HepG2 (cell line): ENCODE results near the gene RNF208. TPM values are rescaled to one million over a fixed set of nuclear protein-coding genes. Genes with fewer than 3 reads are reported as not detected.

Experiments
- AKAP8 ChIP-seq: sonication (generic); formaldehyde crosslinking; IDR thresholded peaks from 2 replicates; pipeline ENCODE4 v1.5.1; 2020; ENCODE audit warnings: mild to moderate bottlenecking, missing genetic modification reagents
- CREB1 ChIP-seq, 2 experiments: fragments of 450-650 bp in 1 of 2; IDR thresholded peaks; 2 replicates each; pipeline ENCODE4 v1.6.1; 2016 to 2017; ENCODE audit warnings: control low read depth in 1 of 2, mild to moderate bottlenecking in 1 of 2, missing compliant biosample characterization in 1 of 2, missing genetic modification characterization in 1 of 2
- DMTF1 ChIP-seq: sonication (generic); formaldehyde crosslinking; IDR thresholded peaks from 2 replicates; pipeline ENCODE4 v1.4.0; 2020; ENCODE audit warnings: mild to moderate bottlenecking, missing genetic modification reagents
- MED1 ChIP-seq: sonication (generic); formaldehyde crosslinking; IDR thresholded peaks from 2 replicates; pipeline ENCODE4 v1.4.0; 2020; ENCODE audit warnings: missing genetic modification reagents
- MEF2D ChIP-seq: sonication (generic); formaldehyde crosslinking; IDR thresholded peaks from 2 replicates; pipeline ENCODE4 v1.5.1; 2020; ENCODE audit warnings: mild to moderate bottlenecking, missing genetic modification reagents
- NCOA2 ChIP-seq: sonication (generic); formaldehyde crosslinking; IDR thresholded peaks from 2 replicates; pipeline ENCODE4 v1.8.0; 2022; ENCODE audit warnings: inconsistent platforms
- SCMH1 ChIP-seq: sonication (generic); formaldehyde crosslinking; IDR thresholded peaks from 2 replicates; pipeline ENCODE4 v1.9.0; 2021; ENCODE audit warnings: missing genetic modification reagents, mild to moderate bottlenecking, borderline replicate concordance
- SETDB1 ChIP-seq: sonication (generic); formaldehyde crosslinking; IDR thresholded peaks from 2 replicates; pipeline ENCODE4 v1.5.1; 2020; ENCODE audit warnings: missing genetic modification reagents, mild to moderate bottlenecking, borderline replicate concordance
- SP1 ChIP-seq, 2 experiments: fragments of 450-650 bp in 1 of 2; sonication (generic) in 1 of 2; formaldehyde crosslinking in 1 of 2; IDR thresholded peaks; 2 replicates each; pipeline versions ENCODE4 v1.4.0 to v1.6.1; 2016 to 2020; ENCODE audit warnings: missing genetic modification reagents in 1 of 2
- ZBED4 ChIP-seq: sonication (generic); formaldehyde crosslinking; IDR thresholded peaks from 2 replicates; pipeline ENCODE4 v1.4.0; 2020; ENCODE audit warnings: missing genetic modification reagents, borderline replicate concordance
- ZNF263 ChIP-seq: sonication (generic); formaldehyde crosslinking; IDR thresholded peaks from 2 replicates; pipeline ENCODE4 v1.4.0; 2020; ENCODE audit warnings: missing genetic modification reagents
- ZNF281 ChIP-seq: sonication (generic); formaldehyde crosslinking; IDR thresholded peaks from 2 replicates; pipeline ENCODE4 v1.4.0; 2020; ENCODE audit warnings: missing genetic modification reagents, borderline replicate concordance
- ZNF33B ChIP-seq: sonication (generic); formaldehyde crosslinking; IDR thresholded peaks from 2 replicates; pipeline ENCODE4 v1.5.1; 2020; ENCODE audit warnings: mild to moderate bottlenecking, missing genetic modification reagents
- ZNF720 ChIP-seq: sonication (generic); formaldehyde crosslinking; IDR thresholded peaks from 2 replicates; pipeline ENCODE4 v1.4.0; 2020; ENCODE audit warnings: missing genetic modification reagents
- ZNF777 ChIP-seq: sonication (generic); formaldehyde crosslinking; IDR thresholded peaks from 2 replicates; pipeline ENCODE4 v1.4.0; 2020; ENCODE audit warnings: missing genetic modification reagents
- ZNF839 ChIP-seq: sonication (generic); formaldehyde crosslinking; IDR thresholded peaks from 2 replicates; pipeline ENCODE4 v1.4.0; 2020; ENCODE audit warnings: missing genetic modification reagents, mild to moderate bottlenecking, borderline replicate concordance
- ZNF850 ChIP-seq: sonication (generic); formaldehyde crosslinking; conservative IDR thresholded peaks from 2 replicates; pipeline ENCODE4 v1.9.0; 2021; ENCODE audit warnings: mild to moderate bottlenecking, missing genetic modification reagents
- polyA plus RNA-seq, 8 experiments: library from polyadenylated mRNA; depleted of rRNA in 3 of 8; stranded (reverse) in 7 of 8; unstranded in 1 of 8; fragments of >200 nt; fragmentation: Illumina TruSeq in 4 of 8; extraction: Trizol in 4 of 8; gene quantifications; 2 replicates each; pipeline versions ENCODE4 v1.2.1 to v1.2.3, GENCODE V29; 2011 to 2016; ENCODE audit warnings: low read depth in 4 of 8, missing spikeins in 1 of 8, mixed read lengths in 1 of 8; ENCODE audit not compliant: insufficient read depth in 1 of 8
- total RNA-seq, 5 experiments: library from RNA; depleted of rRNA; stranded (reverse); fragments of >200 nt; fragmentation: Illumina TruSeq; extraction: Trizol; gene quantifications; 2 replicates each; pipeline ENCODE4 v1.2.3, GENCODE V29; 2016; ENCODE audit warnings: low read depth in 1 of 5
- TF ChIP-seq, protein P1 (sequence below): sonication (generic); formaldehyde crosslinking; IDR thresholded peaks from 2 replicates; pipeline ENCODE4 v1.4.0; 2020; ENCODE audit warnings: mild to moderate bottlenecking, missing genetic modification reagents

Gene RNF208
- total and polyA plus RNA-seq, 2 of the 13 experiments (the other 11 are each of a cell fraction or from before 2014, with no cell fraction given): 1.6 to 2.1 TPM

DNA sequence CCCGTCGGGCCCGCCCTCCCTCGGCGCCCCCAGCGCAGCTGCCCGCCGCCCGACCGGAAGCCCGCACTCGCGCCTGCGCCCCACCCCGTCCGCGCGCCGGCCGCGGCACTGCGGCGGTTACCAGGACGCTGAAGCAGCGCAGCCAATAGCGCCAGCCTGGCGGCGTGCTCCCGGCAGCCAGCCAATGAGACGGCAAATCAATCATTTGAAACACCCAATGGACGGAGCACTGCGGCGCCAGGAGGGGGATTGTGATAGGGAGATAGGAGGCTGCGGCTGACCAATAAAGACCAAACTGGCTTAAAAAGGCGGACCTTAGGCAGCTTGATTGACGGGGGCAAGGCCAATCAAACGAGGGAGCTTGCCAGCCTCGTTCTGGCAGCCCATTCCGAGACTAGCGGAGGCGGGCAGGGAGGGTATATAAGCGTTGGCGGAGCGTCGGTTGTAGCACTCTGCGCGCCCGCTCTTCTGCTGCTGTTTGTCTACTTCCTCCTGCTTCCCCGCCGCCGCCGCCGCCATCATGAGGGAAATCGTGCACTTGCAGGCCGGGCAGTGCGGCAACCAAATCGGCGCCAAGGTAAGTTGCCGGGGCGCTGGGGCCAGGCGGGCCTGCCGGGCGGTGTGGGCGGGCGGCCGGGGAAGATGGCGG, 18.9 kb upstream of the RNF208 start, which contains the start of gene TUBB4B (continued):
- no peak; the same call in 1 of the 2 replicates for TF ChIP-seq ZBED4 (CRISPR knock-in tag)
- no peak for TF ChIP-seq MEF2D (CRISPR knock-in tag)
- no peak for TF ChIP-seq ZNF850 (CRISPR knock-in tag)
- peak; percentile 53 for TF ChIP-seq MED1 (CRISPR knock-in tag)
- no peak for TF ChIP-seq SETDB1 (CRISPR knock-in tag)
- no peak for TF ChIP-seq SP1 (IDR thresholded peaks at IDR 0.05)
- peak; percentile 50 for TF ChIP-seq SP1 (CRISPR knock-in tag; IDR thresholded peaks at IDR 0.05)
- TF ChIP-seq ZNF839 (CRISPR knock-in tag): no peak
- no peak; the same call in 1 of the 2 replicates for TF ChIP-seq ZNF263 (CRISPR knock-in tag)
- no peak for TF ChIP-seq SCMH1 (CRISPR knock-in tag)
- TF ChIP-seq ZNF281: peak; percentile 48; the same call in 1 of the 2 replicates
- no peak; the same call in 1 of the 2 replicates for TF ChIP-seq ZNF777
- TF ChIP-seq, protein P1, sequence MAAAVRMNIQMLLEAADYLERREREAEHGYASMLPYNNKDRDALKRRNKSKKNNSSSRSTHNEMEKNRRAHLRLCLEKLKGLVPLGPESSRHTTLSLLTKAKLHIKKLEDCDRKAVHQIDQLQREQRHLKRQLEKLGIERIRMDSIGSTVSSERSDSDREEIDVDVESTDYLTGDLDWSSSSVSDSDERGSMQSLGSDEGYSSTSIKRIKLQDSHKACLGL (CRISPR knock-in tag): no peak; the same call in 1 of the 2 replicates
- TF ChIP-seq ZNF33B (CRISPR knock-in tag): peak; percentile 69; the same call in 1 of the 2 replicates
- peak; percentile 62; the same call in 1 of the 2 replicates for TF ChIP-seq ZNF720 (CRISPR knock-in tag)
- TF ChIP-seq CREB1 (IDR thresholded peaks at IDR 0.05): peak; percentile 81
- TF ChIP-seq CREB1 (CRISPR knock-in tag; IDR thresholded peaks at IDR 0.05): no peak
- peak; percentile 68; the same call in 1 of the 2 replicates for TF ChIP-seq NCOA2
- no peak for TF ChIP-seq DMTF1 (CRISPR knock-in tag)
- no peak for TF ChIP-seq AKAP8 (CRISPR knock-in tag)
